ENCODE results near the gene ADGRL3.
"Not testable (repeated sequence)": the region's sequence is repeated elsewhere in the genome, so short reads cannot be mapped to it uniquely, and the experiment has no call there.

The ADGRL3 gene

GRCh38 chr4:61817071-61817470 lies 616.9 kb downstream of the ADGRL3 start:
- DNase-seq (ENCODE audit: low read depth): no peak

GRCh38 chr4:61820136-61820535 lies 620.0 kb downstream of the ADGRL3 start:
- DNase-seq (ENCODE audit: low read depth): no peak

- no peak for DNase-seq (ENCODE audit: low read depth)
These were observed 624.3 kb downstream of the ADGRL3 start for GRCh38 chr4:61824454-61824853.

- DNase-seq (ENCODE audit: low read depth): no peak
These were observed 627.8 kb downstream of the ADGRL3 start for GRCh38 chr4:61827907-61828391.

- no peak for DNase-seq (ENCODE audit: low read depth)
These were observed 628.8 kb downstream of the ADGRL3 start for GRCh38 chr4:61828960-61829359.

- DNase-seq (ENCODE audit: low read depth): no peak
These were observed 631.9 kb downstream of the ADGRL3 start for GRCh38 chr4:61831987-61832386.

- no peak for DNase-seq (ENCODE audit: low read depth)
These were observed 637.3 kb downstream of the ADGRL3 start for GRCh38 chr4:61837395-61837794.

GRCh38 chr4:61838072-61838471 lies 637.9 kb downstream of the ADGRL3 start:
- DNase-seq (ENCODE audit: low read depth): no peak

GRCh38 chr4:61841714-61842113 lies 641.6 kb downstream of the ADGRL3 start:
- no peak for DNase-seq (ENCODE audit: low read depth)

- DNase-seq (ENCODE audit: low read depth): no peak
These were observed 651.0 kb downstream of the ADGRL3 start for GRCh38 chr4:61851126-61851525.

- not testable (repeated sequence) for DNase-seq (ENCODE audit: low read depth)
These were observed 652.0 kb downstream of the ADGRL3 start for GRCh38 chr4:61852105-61852504.

- DNase-seq (ENCODE audit: low read depth): no peak
These were observed 652.9 kb downstream of the ADGRL3 start for GRCh38 chr4:61853041-61853440.

- DNase-seq (ENCODE audit: low read depth): no peak
These were observed 660.2 kb downstream of the ADGRL3 start for GRCh38 chr4:61860376-61860775.

GRCh38 chr4:61864286-61864685 lies 664.2 kb downstream of the ADGRL3 start:
- DNase-seq (ENCODE audit: low read depth): no peak

- no peak for DNase-seq (ENCODE audit: low read depth)
These were observed 666.4 kb downstream of the ADGRL3 start for GRCh38 chr4:61866378-61867030.

GRCh38 chr4:61872983-61873382 lies 672.9 kb downstream of the ADGRL3 start:
- DNase-seq (ENCODE audit: low read depth): no peak

- DNase-seq (ENCODE audit: low read depth): no peak
These were observed 677.1 kb downstream of the ADGRL3 start for GRCh38 chr4:61877266-61877665.

- DNase-seq (ENCODE audit: low read depth): no peak
These were observed 677.8 kb downstream of the ADGRL3 start for GRCh38 chr4:61877893-61878292.

- no peak for DNase-seq (ENCODE audit: low read depth)
These were observed 682.3 kb downstream of the ADGRL3 start for GRCh38 chr4:61882381-61882780.

- DNase-seq (ENCODE audit: low read depth): no peak
These were observed 686.0 kb downstream of the ADGRL3 start for GRCh38 chr4:61886131-61886530.

- DNase-seq (ENCODE audit: low read depth): no peak
These were observed 689.0 kb downstream of the ADGRL3 start for GRCh38 chr4:61889117-61889516.

- DNase-seq (ENCODE audit: low read depth): no peak
These were observed 690.2 kb downstream of the ADGRL3 start for GRCh38 chr4:61890321-61890720.

GRCh38 chr4:61891953-61892352 lies 691.8 kb downstream of the ADGRL3 start:
- DNase-seq (ENCODE audit: low read depth): no peak

- no peak for DNase-seq (ENCODE audit: low read depth)
These were observed 696.5 kb downstream of the ADGRL3 start for GRCh38 chr4:61896634-61897033.
